ENCODE measurements around the gene SLC24A3. TPM values are rescaled to one million over a fixed set of nuclear protein-coding genes. Genes with fewer than 3 reads are reported as not detected.

Gene SLC24A3
- total and polyA plus RNA-seq, 2 experiments from 2014 or later, result not detected

GRCh38 chr20:19375801-19376200 is 163.4 kb downstream of the SLC24A3 start:
- H3K36me3 ChIP-seq (ENCODE audit: low read depth), result no peaks in the 10 kb centered on the region
- TF ChIP-seq EZH2 (IDR thresholded peaks at IDR 0.05; ENCODE audit: insufficient read depth, poor library complexity, severe bottlenecking), result no peak
- no peaks in the 10 kb centered on the region for H3K79me2 ChIP-seq (ENCODE audit: insufficient read depth)
- WGBS, 2 experiments (ENCODE audit: low coverage in 1 of 2, low lambda C conversion rate in 2 of 2, missing lambda C conversion rate in 2 of 2), result 52 to 55% methylated on average over 2 of the region's 2 CpGs
- no peak overlapping the region for H2AFZ ChIP-seq
- in situ Hi-C loops (cut with MboI), result no loop called here
- no peaks in the 10 kb centered on the region for H3K27me3 ChIP-seq (replicated peaks; ENCODE audit: insufficient read depth)
- DNase-seq, result no peak
- H3K9me2 ChIP-seq (ENCODE audit: insufficient read depth), result no peaks in the 10 kb centered on the region
- H3K27ac ChIP-seq, result no peak overlapping the region
- H3K4me2 ChIP-seq (ENCODE audit: unreplicated experiment), result no peak overlapping the region
- H3K4me3 ChIP-seq, result no peak overlapping the region
- no peak overlapping the region for H3K9ac ChIP-seq
- no peaks in the 10 kb centered on the region for H3K9me3 ChIP-seq (ENCODE audit: low read depth)
- H3K4me1 ChIP-seq (ENCODE audit: insufficient read depth), result no peaks in the 10 kb centered on the region
- H4K20me1 ChIP-seq (ENCODE audit: insufficient read depth), result no peaks in the 10 kb centered on the region
- H3F3A ChIP-seq (ENCODE audit: insufficient read depth), result no peaks in the 10 kb centered on the region

- no peaks in the 10 kb centered on the region for H3K36me3 ChIP-seq (ENCODE audit: low read depth)
- H3K79me2 ChIP-seq (ENCODE audit: insufficient read depth), result no peaks in the 10 kb centered on the region
- 26 to 33% methylated on average over 17 of the region's 17 CpGs for WGBS, 2 experiments (ENCODE audit: low coverage in 1 of 2, low lambda C conversion rate in 2 of 2, missing lambda C conversion rate in 2 of 2)
- no peaks in the 10 kb centered on the region for H3F3A ChIP-seq (ENCODE audit: insufficient read depth)
- no peak overlapping the region for H2AFZ ChIP-seq
- no peak overlapping the region for H3K4me2 ChIP-seq (ENCODE audit: unreplicated experiment)
- in situ Hi-C loops (cut with MboI), result no loop called here
- H3K9me3 ChIP-seq (ENCODE audit: low read depth), result no peaks in the 10 kb centered on the region
- DNase-seq, result no peak
- TF ChIP-seq EZH2 (IDR thresholded peaks at IDR 0.05; ENCODE audit: insufficient read depth, poor library complexity, severe bottlenecking) (no peak), EZH2phosphoT487 (IDR thresholded peaks at IDR 0.05; ENCODE audit: insufficient read depth, low read depth) (no peak)
- H3K4me3 ChIP-seq, result no peak overlapping the region
- no peaks in the 10 kb centered on the region for H3K4me1 ChIP-seq (ENCODE audit: insufficient read depth)
- no peaks in the 10 kb centered on the region for H3K9me2 ChIP-seq (ENCODE audit: insufficient read depth)
- no peak overlapping the region for H3K9ac ChIP-seq
- no peaks in the 10 kb centered on the region for H4K20me1 ChIP-seq (ENCODE audit: insufficient read depth)
- H3K27me3 ChIP-seq (replicated peaks; ENCODE audit: insufficient read depth), result no peaks in the 10 kb centered on the region
- no peak overlapping the region for H3K27ac ChIP-seq
These were observed 164.2 kb downstream of the SLC24A3 start for GRCh38 chr20:19376451-19377229.

- WGBS, 2 experiments (ENCODE audit: low coverage in 1 of 2, low lambda C conversion rate in 2 of 2, missing lambda C conversion rate in 2 of 2), result 20 to 30% methylated on average over 3 of the region's 3 CpGs
- no peak for DNase-seq
- TF ChIP-seq EZH2 (IDR thresholded peaks at IDR 0.05; ENCODE audit: insufficient read depth, poor library complexity, severe bottlenecking) (no peak), EZH2phosphoT487 (IDR thresholded peaks at IDR 0.05; ENCODE audit: insufficient read depth, low read depth) (no peak)
These were observed 165.6 kb downstream of the SLC24A3 start for GRCh38 chr20:19378058-19378457.

GRCh38 chr20:19380211-19380610 is 167.8 kb downstream of the SLC24A3 start:
- TF ChIP-seq EZH2 (IDR thresholded peaks at IDR 0.05; ENCODE audit: insufficient read depth, poor library complexity, severe bottlenecking), result no peak
- no peak for TF ChIP-seq EZH2phosphoT487 (IDR thresholded peaks at IDR 0.05; ENCODE audit: insufficient read depth, low read depth)
- Histone ChIP-seq H3K27me3 (replicated peaks; ENCODE audit: insufficient read depth) (no peaks in the 10 kb centered on the region), H2AFZ (no peak overlapping the region), H3K9ac (no peak overlapping the region), H3K9me2 (ENCODE audit: insufficient read depth) (no peaks in the 10 kb centered on the region), H3K36me3 (ENCODE audit: low read depth) (no peaks in the 10 kb centered on the region), H3K27ac (no peak overlapping the region), H3K4me1 (ENCODE audit: insufficient read depth) (no peaks in the 10 kb centered on the region), H3K4me3 (no peak overlapping the region), H3K9me3 (ENCODE audit: low read depth) (no peaks in the 10 kb centered on the region), H3K79me2 (ENCODE audit: insufficient read depth) (no peaks in the 10 kb centered on the region), H3F3A (ENCODE audit: insufficient read depth) (no peaks in the 10 kb centered on the region), H3K4me2 (ENCODE audit: unreplicated experiment) (no peak overlapping the region), H4K20me1 (ENCODE audit: insufficient read depth) (no peaks in the 10 kb centered on the region)
- in situ Hi-C loops (cut with MboI), result no loop called here
- no peak for DNase-seq
- 73 to 74% methylated on average over 6 of the region's 6 CpGs for WGBS, 2 experiments (ENCODE audit: low coverage in 1 of 2, low lambda C conversion rate in 2 of 2, missing lambda C conversion rate in 2 of 2)

More at GRCh38 chr20:19378058-19378457, 165.6 kb downstream of the SLC24A3 start:
- H3K4me1 ChIP-seq (ENCODE audit: insufficient read depth), result no peaks in the 10 kb centered on the region
- no peaks in the 10 kb centered on the region for H3K9me3 ChIP-seq (ENCODE audit: low read depth)
- H3K27ac ChIP-seq, result no peak overlapping the region
- H3K9me2 ChIP-seq (ENCODE audit: insufficient read depth), result no peaks in the 10 kb centered on the region
- no peak overlapping the region for H3K4me3 ChIP-seq
- no peak overlapping the region for H3K4me2 ChIP-seq (ENCODE audit: unreplicated experiment)
- H3K27me3 ChIP-seq (replicated peaks; ENCODE audit: insufficient read depth), result no peaks in the 10 kb centered on the region
- H4K20me1 ChIP-seq (ENCODE audit: insufficient read depth), result no peaks in the 10 kb centered on the region
- H3K9ac ChIP-seq, result no peak overlapping the region
- in situ Hi-C loops (cut with MboI), result no loop called here
- H3K79me2 ChIP-seq (ENCODE audit: insufficient read depth), result no peaks in the 10 kb centered on the region
- no peak overlapping the region for H2AFZ ChIP-seq
- H3K36me3 ChIP-seq (ENCODE audit: low read depth), result no peaks in the 10 kb centered on the region
- no peaks in the 10 kb centered on the region for H3F3A ChIP-seq (ENCODE audit: insufficient read depth)
